NT2/D1 (cell line): ENCODE results near the gene RAB11FIP3.

Experiments used
- YY1 ChIP-seq: IDR thresholded peaks from 2 replicates; pipeline ENCODE4 v1.6.1; 2011; ENCODE audit not compliant: insufficient read length, insufficient read depth
- ZNF274 ChIP-seq: IDR thresholded peaks from 2 replicates; pipeline ENCODE4 v1.6.1; 2011; ENCODE audit warnings: mild to moderate bottlenecking, low read depth, low read length

GRCh38 chr16:460787-461186, 35.3 kb downstream of the RAB11FIP3 start:
- TF ChIP-seq YY1 (no peak), ZNF274 (no peak)
